Astrocyte (in vitro differentiated cells and primary cell): ENCODE data around the gene NAV3.

Experiments used
- EZH2 ChIP-seq: IDR thresholded peaks from 2 replicates; pipeline ENCODE4 v1.6.1; 2012; ENCODE audit warnings: mild to moderate bottlenecking, low read length, inconsistent platforms; ENCODE audit not compliant: insufficient read depth
- TF ChIP-seq, protein P1 (sequence below): IDR thresholded peaks from 2 replicates; pipeline ENCODE4 v1.5.1; 2011; ENCODE audit warnings: low read depth, mild to moderate bottlenecking, inconsistent platforms, low read length, moderate library complexity; ENCODE audit not compliant: insufficient read depth

DNA sequence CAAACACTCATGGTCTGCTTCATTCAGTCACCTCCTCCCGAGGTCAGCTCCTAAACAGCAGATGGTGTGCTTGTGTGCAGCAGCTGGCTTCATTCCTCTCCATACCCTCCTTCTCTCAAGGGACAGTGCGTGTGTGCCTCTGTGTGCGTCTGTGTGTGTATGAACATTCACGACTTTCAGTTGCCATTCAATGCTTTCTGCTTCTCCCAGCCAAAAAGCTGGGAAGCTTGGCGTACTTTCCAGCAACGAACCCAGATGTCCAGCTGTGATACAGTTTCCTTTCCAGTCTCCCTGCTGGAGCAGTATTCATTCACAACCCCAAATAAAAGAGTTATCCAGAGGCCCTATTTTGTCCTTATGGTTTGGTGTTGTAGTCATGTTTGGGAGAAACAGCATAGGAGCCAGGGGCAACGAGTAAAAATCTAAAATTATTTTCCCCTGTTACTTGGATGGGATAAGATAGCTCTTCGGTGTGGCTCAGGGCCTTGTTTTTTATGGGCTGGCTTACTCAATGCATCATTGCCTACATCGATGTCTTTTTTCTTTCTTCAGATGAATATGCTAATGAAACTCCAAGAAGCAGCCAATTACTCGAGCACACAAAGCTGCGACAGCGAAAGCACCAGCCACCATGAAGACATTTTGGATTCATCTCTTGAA lies 379.3 kb downstream of the NAV3 start:
- TF ChIP-seq, protein P1, sequence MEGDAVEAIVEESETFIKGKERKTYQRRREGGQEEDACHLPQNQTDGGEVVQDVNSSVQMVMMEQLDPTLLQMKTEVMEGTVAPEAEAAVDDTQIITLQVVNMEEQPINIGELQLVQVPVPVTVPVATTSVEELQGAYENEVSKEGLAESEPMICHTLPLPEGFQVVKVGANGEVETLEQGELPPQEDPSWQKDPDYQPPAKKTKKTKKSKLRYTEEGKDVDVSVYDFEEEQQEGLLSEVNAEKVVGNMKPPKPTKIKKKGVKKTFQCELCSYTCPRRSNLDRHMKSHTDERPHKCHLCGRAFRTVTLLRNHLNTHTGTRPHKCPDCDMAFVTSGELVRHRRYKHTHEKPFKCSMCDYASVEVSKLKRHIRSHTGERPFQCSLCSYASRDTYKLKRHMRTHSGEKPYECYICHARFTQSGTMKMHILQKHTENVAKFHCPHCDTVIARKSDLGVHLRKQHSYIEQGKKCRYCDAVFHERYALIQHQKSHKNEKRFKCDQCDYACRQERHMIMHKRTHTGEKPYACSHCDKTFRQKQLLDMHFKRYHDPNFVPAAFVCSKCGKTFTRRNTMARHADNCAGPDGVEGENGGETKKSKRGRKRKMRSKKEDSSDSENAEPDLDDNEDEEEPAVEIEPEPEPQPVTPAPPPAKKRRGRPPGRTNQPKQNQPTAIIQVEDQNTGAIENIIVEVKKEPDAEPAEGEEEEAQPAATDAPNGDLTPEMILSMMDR = no peak
- TF ChIP-seq EZH2 = no peak
